CD8-positive, alpha-beta memory T cell (primary cell): ENCODE results near the gene HSPB8. TPM values are rescaled to one million over a fixed set of nuclear protein-coding genes. Genes with fewer than 3 reads are reported as not detected.
A peak's percentile ranks its signal among the peaks of the same experiment; 100 is the strongest.

Source experiments
- CTCF ChIA-PET: fragments of 350-600 bp; sonication (Branson Sonifier 250); formaldehyde crosslinking; loops from one replicate; lab custom pipeline; 2021; ENCODE audit warnings: antibody characterized with exemption; lab: Charles Lee
- POLR2A ChIA-PET: fragments of 350-600 bp; sonication (Branson Sonifier 250); formaldehyde crosslinking; loops from one replicate; lab custom pipeline; 2021; ENCODE audit warnings: antibody characterized with exemption; lab: Charles Lee
- DNase-seq, 5 donors: peaks; one replicate each; pipeline versions ENCODE4 v3.0.0 to v3.0.0-alpha.2; 2020 to 2022; ENCODE audit warnings: mixed read lengths in 1 of 5
- H3K27ac ChIP-seq: one replicate; pipeline ENCODE4 v1.7.0; 2013; ENCODE audit warnings: low read depth, mild to moderate bottlenecking, low read length, moderate library complexity
- H3K27me3 ChIP-seq: 2 replicates; pipeline ENCODE4 v1.7.0; 2013; ENCODE audit warnings: low read length, mild to moderate bottlenecking; ENCODE audit not compliant: insufficient read depth, poor library complexity, severe bottlenecking
- H3K36me3 ChIP-seq: 2 replicates; pipeline ENCODE4 v1.7.0; 2013; ENCODE audit warnings: mild to moderate bottlenecking, low read length, moderate library complexity; ENCODE audit not compliant: insufficient read depth
- H3K4me1 ChIP-seq: 2 replicates; pipeline ENCODE4 v1.7.0; 2013; ENCODE audit warnings: mild to moderate bottlenecking, low read length, moderate library complexity; ENCODE audit not compliant: insufficient read depth
- H3K4me3 ChIP-seq: 2 replicates; pipeline ENCODE4 v1.7.0; 2013; ENCODE audit warnings: mild to moderate bottlenecking, low read length
- H3K9me3 ChIP-seq: 2 replicates; pipeline ENCODE4 v1.7.0; 2013; ENCODE audit warnings: mild to moderate bottlenecking, low read length
- H3K27ac Mint-ChIP-seq, 8 donors: one replicate each; pipeline ENCODE4 v1.8.0; 2020 to 2021; ENCODE audit warnings: mixed read lengths in 8 of 8, mild to moderate bottlenecking in 6 of 8, inconsistent platforms in 3 of 8, moderate library complexity in 3 of 8
- H3K27me3 Mint-ChIP-seq, 2 donors: one replicate each; pipeline ENCODE4 v1.8.0; 2020 to 2021; ENCODE audit warnings: mixed read lengths in 2 of 2, mild to moderate bottlenecking in 1 of 2, moderate library complexity in 1 of 2
- H3K36me3 Mint-ChIP-seq, 3 donors: one replicate each; pipeline ENCODE4 v1.8.0; 2020 to 2021; ENCODE audit warnings: mixed read lengths in 3 of 3, inconsistent platforms in 1 of 3, mild to moderate bottlenecking in 1 of 3
- H3K4me1 Mint-ChIP-seq, 3 donors: one replicate each; pipeline ENCODE4 v1.8.0; 2020 to 2021; ENCODE audit warnings: mixed read lengths in 3 of 3, inconsistent platforms in 1 of 3, mild to moderate bottlenecking in 1 of 3
- H3K4me3 Mint-ChIP-seq, 7 donors: one replicate each; pipeline ENCODE4 v1.8.0; 2020 to 2021; ENCODE audit warnings: mixed read lengths in 7 of 7, mild to moderate bottlenecking in 6 of 7, moderate library complexity in 4 of 7, inconsistent platforms in 2 of 7
- H3K9me3 Mint-ChIP-seq, 5 donors: one replicate each; pipeline ENCODE4 v1.8.0; 2020 to 2022; ENCODE audit warnings: mixed read lengths in 5 of 5, mild to moderate bottlenecking in 3 of 5, moderate library complexity in 2 of 5, inconsistent platforms in 1 of 5
- polyA plus RNA-seq: library from polyadenylated mRNA; unstranded; fragments of 300-500 nt; fragmentation: Illumina TruSeq; gene quantifications from one replicate; pipeline ENCODE4 v1.2.3, GENCODE V29; 2021
- total RNA-seq, 2 experiments: library from RNA; stranded (reverse); gene quantifications; one replicate each; pipeline ENCODE4 v1.2.3, GENCODE V29; 2021

Gene HSPB8
- total and polyA plus RNA-seq, 3 experiments from 2014 or later, result not detected

DNA sequence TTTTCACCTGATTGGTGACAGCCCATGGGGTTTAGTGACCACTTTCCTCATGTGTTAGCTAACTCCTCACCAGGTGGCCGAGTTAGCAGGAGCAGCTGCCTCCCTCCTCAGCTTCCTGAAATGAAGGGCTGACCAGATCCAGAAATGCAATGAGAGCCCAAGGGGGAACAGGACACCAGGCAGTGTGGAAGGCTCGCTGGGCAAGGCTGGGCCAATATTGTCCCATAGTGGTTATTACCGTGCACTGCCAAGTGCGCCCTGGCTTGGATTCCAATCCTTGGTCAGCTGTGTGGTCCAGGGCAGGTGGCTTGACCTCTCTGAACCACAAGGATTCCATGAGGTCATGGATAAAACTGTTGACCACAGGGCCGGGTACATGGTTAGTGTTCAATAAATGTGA, 3.6 kb upstream of the HSPB8 start:
- H3K9me3 Mint-ChIP-seq, result peaks cover 0 to 3% (median 0%) of the 10 kb centered on the region in 5 donors
- Histone ChIP-seq H3K4me3 (no peak overlapping the region), H3K36me3 (no peaks in the 10 kb centered on the region), H3K9me3 (no peaks in the 10 kb centered on the region), H3K27me3 (no peaks in the 10 kb centered on the region), H3K27ac (no peak overlapping the region), H3K4me1 (no peaks in the 10 kb centered on the region)
- CTCF ChIA-PET, result no interaction called here
- POLR2A ChIA-PET, result no interaction called here
- H3K4me1 Mint-ChIP-seq, result no peaks in the 10 kb centered on the region
- H3K27ac Mint-ChIP-seq, result no peak overlapping the region
- H3K36me3 Mint-ChIP-seq, result no peaks in the 10 kb centered on the region
- no peak overlapping the region for H3K4me3 Mint-ChIP-seq
- peaks cover 9 to 10% of the 10 kb centered on the region in 2 donors for H3K27me3 Mint-ChIP-seq
- DNase-seq, result no peak

DNA sequence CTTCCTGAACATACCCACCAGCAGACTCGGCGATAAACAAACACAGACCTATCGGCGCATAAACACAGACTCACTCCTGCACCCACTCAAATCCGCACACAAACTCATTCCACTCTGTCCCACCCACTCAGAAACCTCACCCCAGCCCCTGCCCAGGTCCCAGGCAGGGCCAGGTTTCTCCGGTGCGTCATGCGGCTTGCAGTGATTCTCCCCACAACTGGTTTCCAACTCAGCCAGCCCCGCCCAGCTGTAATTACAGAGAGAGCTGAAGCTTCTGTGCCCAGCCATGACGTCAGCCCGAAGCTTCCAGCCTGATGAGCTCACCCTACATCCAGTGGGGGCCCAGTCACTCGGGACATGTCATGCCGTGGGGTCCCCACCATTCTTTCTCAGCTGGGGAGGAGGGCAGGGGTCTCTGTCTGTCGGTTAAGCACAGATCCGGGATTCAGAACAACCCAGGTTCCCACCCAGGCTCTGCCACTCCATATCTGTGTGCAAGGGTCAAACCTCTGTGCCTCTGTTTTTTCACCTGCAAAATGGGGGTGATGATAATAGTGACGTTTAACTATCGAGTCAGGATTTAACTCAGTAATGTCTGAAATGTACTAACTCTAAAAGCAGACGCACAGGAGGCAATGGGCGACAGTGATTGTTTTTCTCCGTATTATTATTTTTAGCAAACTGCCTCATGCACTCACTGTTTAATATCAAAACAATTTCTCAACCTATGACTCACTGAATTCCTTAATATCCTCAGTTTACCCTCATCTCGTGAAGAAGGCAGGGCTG, 2.3 kb upstream of the HSPB8 start:
- no peaks in the 10 kb centered on the region for H3K27me3 ChIP-seq
- Mint-ChIP-seq H3K4me1 (no peaks in the 10 kb centered on the region), H3K4me3 (no peak overlapping the region), H3K9me3 (peaks cover 0 to 3% (median 0%) of the 10 kb centered on the region in 5 donors), H3K27ac (no peak overlapping the region), H3K27me3 (peaks cover 10 to 15% of the 10 kb centered on the region in 2 donors), H3K36me3 (no peaks in the 10 kb centered on the region)
- no peaks in the 10 kb centered on the region for H3K4me1 ChIP-seq
- H3K9me3 ChIP-seq, result no peaks in the 10 kb centered on the region
- no peak for DNase-seq
- no peak overlapping the region for H3K27ac ChIP-seq
- no peak overlapping the region for H3K4me3 ChIP-seq
- ChIA-PET POLR2A (no interaction called here), CTCF (no interaction called here)
- no peaks in the 10 kb centered on the region for H3K36me3 ChIP-seq

DNA sequence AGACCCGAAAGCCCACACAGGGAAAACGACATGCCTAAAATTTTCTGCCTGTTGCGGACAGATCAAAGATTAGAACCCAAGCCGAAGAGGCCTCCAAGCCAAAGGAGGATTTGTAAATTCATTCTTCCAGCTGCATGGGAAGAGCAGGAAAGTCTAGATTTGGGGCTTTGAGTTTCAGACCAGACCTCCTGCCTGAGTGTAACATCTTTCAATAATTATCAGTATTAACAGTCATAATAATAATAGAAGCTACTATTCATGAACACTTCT, 1.7 kb upstream of the HSPB8 start:
- Histone ChIP-seq H3K4me1 (no peaks in the 10 kb centered on the region), H3K9me3 (no peaks in the 10 kb centered on the region), H3K27me3 (no peaks in the 10 kb centered on the region), H3K36me3 (no peaks in the 10 kb centered on the region), H3K27ac (no peak overlapping the region), H3K4me3 (no peak overlapping the region)
- peaks cover 10 to 15% of the 10 kb centered on the region in 2 donors for H3K27me3 Mint-ChIP-seq
- H3K9me3 Mint-ChIP-seq, result peaks cover 0 to 3% (median 0%) of the 10 kb centered on the region in 5 donors
- ChIA-PET POLR2A (no interaction called here), CTCF (no interaction called here)
- no peaks in the 10 kb centered on the region for H3K4me1 Mint-ChIP-seq
- DNase-seq, result no peak
- H3K4me3 Mint-ChIP-seq, result no peak overlapping the region
- no peaks in the 10 kb centered on the region for H3K36me3 Mint-ChIP-seq
- no peak overlapping the region for H3K27ac Mint-ChIP-seq

DNA sequence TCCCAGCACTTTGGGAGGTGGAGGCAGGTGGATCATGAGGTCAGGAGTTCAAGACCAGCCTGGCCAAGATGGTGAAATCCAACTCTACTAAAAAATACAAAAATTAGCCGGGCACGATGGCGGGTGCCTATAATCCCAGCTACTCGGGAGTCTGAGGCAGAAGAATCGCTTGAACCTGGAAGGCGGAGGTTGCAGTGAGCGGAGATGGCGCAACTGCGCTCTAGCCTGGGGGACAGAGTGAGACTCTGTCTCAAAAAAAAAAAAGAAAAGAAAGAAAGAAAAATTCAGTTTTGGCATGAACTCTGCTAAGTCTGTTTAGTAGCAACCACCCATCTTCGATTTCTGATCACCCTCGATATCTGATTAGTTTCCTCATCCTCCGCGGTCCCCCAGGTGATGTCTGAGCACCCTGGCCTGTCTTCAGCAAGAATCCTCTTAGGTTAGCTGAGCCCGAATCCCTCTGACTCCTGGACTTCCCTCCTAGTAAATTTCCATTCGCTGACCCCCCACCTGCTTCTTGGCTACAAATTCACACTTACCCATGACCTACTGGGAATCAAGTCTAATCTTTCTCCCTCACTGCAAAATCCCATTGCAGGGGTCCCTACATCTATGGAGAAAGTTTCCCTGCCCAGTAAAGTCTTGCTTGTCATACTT, 879 bp upstream of the HSPB8 start:
- no peaks in the 10 kb centered on the region for H3K4me1 Mint-ChIP-seq
- H3K9me3 ChIP-seq, result no peaks in the 10 kb centered on the region
- peaks cover 0 to 3% (median 0%) of the 10 kb centered on the region in 5 donors for H3K9me3 Mint-ChIP-seq
- H3K27me3 ChIP-seq, result no peaks in the 10 kb centered on the region
- ChIA-PET POLR2A (no interaction called here), CTCF (no interaction called here)
- no peaks in the 10 kb centered on the region for H3K36me3 ChIP-seq
- H3K36me3 Mint-ChIP-seq, result no peaks in the 10 kb centered on the region
- no peak overlapping the region for H3K4me3 Mint-ChIP-seq
- H3K27ac ChIP-seq, result no peak overlapping the region
- DNase-seq, result no peak
- peak overlapping the region in 1 of 8 donors; percentile 52 for H3K27ac Mint-ChIP-seq
- peaks cover 10 to 15% of the 10 kb centered on the region in 2 donors for H3K27me3 Mint-ChIP-seq
- no peaks in the 10 kb centered on the region for H3K4me1 ChIP-seq
- no peak overlapping the region for H3K4me3 ChIP-seq

DNA sequence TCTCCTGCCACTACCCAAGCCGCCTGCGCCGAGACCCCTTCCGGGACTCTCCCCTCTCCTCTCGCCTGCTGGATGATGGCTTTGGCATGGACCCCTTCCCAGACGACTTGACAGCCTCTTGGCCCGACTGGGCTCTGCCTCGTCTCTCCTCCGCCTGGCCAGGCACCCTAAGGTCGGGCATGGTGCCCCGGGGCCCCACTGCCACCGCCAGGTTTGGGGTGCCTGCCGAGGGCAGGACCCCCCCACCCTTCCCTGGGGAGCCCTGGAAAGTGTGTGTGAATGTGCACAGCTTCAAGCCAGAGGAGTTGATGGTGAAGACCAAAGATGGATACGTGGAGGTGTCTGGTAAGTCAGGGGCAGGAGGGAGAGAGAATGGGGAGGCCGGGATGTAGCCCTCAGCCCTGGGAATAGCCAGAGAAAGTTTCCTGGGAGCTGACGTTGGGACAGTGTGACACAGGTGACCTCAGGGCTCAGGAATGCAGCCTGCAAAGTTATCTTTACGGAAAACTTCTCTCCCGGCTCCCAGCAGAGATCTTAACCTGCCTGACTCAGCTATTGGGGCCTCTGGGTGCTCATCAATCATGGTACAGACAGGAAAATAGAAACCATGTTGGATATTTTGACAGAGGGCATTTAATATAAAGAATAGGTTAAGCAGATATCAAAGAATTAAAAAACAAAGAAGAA, 747 bp downstream of the HSPB8 start:
- POLR2A ChIA-PET, result no interaction called here
- Histone ChIP-seq H3K9me3 (no peaks in the 10 kb centered on the region), H3K27me3 (no peaks in the 10 kb centered on the region), H3K4me1 (no peaks in the 10 kb centered on the region), H3K4me3 (no peak overlapping the region), H3K36me3 (no peaks in the 10 kb centered on the region), H3K27ac (no peak overlapping the region)
- no peak overlapping the region for H3K4me3 Mint-ChIP-seq
- no peaks in the 10 kb centered on the region for H3K36me3 Mint-ChIP-seq
- H3K27ac Mint-ChIP-seq, result no peak overlapping the region
- no peaks in the 10 kb centered on the region for H3K4me1 Mint-ChIP-seq
- peaks cover 10 to 15% of the 10 kb centered on the region in 2 donors for H3K27me3 Mint-ChIP-seq
- no peak for DNase-seq
- CTCF ChIA-PET, result no interaction called here
- peaks cover 0 to 3% (median 0%) of the 10 kb centered on the region in 5 donors for H3K9me3 Mint-ChIP-seq

DNA sequence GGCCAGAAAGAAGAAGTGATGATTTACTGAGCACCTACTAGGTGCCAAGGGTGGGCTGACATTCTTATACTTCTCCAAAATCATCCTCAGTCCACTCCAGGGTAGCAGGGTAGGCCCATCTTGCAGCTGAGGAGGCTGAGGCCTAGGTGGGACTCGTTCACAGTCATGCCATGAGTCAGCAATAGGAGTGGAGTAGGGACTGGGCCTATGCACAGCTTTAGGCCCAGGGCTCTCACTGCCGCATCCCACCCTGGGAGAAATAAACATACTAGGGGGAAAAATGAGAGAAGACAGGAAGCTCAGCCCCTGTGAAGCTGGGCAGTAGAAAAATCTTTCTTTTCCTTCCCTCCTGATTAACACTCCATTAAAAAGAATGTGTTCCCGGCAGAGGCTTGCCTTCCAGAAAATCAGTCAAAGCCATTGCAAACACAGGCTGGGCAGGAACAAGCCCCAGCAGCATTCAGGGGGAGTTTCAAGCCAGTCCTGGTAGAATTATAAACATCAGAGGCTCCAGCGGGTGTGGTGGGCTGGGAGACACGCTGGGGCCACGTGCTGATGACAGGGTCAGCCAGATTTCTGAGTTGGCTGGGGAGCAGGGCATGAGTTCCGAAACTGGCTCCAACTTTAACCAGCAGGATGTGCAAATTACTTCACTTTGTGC, 1.8 kb downstream of the HSPB8 start:
- no peaks in the 10 kb centered on the region for H3K9me3 ChIP-seq
- no peaks in the 10 kb centered on the region for H3K36me3 ChIP-seq
- Mint-ChIP-seq H3K27ac (no peak overlapping the region), H3K27me3 (peaks cover 10 to 15% of the 10 kb centered on the region in 2 donors), H3K36me3 (no peaks in the 10 kb centered on the region), H3K9me3 (peaks cover 0 to 3% (median 0%) of the 10 kb centered on the region in 5 donors), H3K4me3 (no peak overlapping the region), H3K4me1 (no peaks in the 10 kb centered on the region)
- no peak overlapping the region for H3K4me3 ChIP-seq
- DNase-seq, result no peak
- CTCF ChIA-PET, result no interaction called here
- POLR2A ChIA-PET, result no interaction called here
- no peaks in the 10 kb centered on the region for H3K4me1 ChIP-seq
- no peak overlapping the region for H3K27ac ChIP-seq
- H3K27me3 ChIP-seq, result no peaks in the 10 kb centered on the region

DNA sequence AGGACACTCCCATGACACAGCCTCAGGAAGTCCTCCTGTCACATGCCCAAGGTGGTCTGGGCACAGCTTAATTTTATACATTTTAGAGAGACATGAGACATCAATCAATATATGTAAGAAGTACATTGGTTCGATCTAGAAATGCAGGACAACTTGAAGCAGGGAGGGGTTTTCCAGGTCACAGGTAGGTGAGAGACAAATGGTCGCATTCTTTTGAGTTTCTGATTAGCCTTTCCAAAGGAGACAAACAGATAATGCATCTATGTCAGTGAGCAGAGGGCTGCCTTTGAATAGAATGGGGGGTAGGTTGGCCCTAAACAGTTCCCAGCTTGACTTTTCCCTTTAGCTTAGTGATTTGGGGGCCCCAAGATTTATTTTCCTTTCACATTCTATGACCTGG, 2.5 kb downstream of the HSPB8 start:
- no peaks in the 10 kb centered on the region for H3K36me3 Mint-ChIP-seq
- no peak overlapping the region for H3K4me3 ChIP-seq
- no peaks in the 10 kb centered on the region for H3K9me3 ChIP-seq
- no peaks in the 10 kb centered on the region for H3K4me1 Mint-ChIP-seq
- H3K27me3 Mint-ChIP-seq, result peaks cover 10 to 14% of the 10 kb centered on the region in 2 donors
- no peaks in the 10 kb centered on the region for H3K4me1 ChIP-seq
- DNase-seq, result no peak
- CTCF ChIA-PET, result no interaction called here
- no peak overlapping the region for H3K27ac ChIP-seq
- H3K27ac Mint-ChIP-seq, result no peak overlapping the region
- H3K4me3 Mint-ChIP-seq, result no peak overlapping the region
- no peaks in the 10 kb centered on the region for H3K36me3 ChIP-seq
- no peaks in the 10 kb centered on the region for H3K27me3 ChIP-seq
- H3K9me3 Mint-ChIP-seq, result peaks cover 0 to 3% (median 0%) of the 10 kb centered on the region in 5 donors
- POLR2A ChIA-PET, result no interaction called here

DNA sequence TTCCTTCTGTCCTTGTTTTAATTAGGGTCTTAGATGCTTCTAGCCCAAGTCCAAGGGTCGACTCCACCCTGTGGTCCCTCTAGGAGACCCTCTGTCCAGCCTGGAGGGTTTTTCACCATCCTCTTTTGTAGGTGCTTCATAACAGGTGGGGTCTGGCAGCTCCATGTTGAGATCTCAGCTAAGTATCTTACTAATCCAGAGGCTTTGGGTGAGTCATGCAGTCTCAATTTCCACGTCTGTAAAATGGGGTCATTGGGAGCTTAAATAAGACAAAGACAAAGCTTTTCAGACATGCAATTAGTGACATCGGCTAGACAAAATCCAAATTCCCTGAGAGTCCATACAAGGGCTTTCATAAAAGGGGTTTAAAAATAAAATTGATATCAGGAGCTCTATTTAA, 3.2 kb downstream of the HSPB8 start:
- Histone ChIP-seq H3K27me3 (no peaks in the 10 kb centered on the region), H3K4me1 (no peaks in the 10 kb centered on the region), H3K9me3 (no peaks in the 10 kb centered on the region), H3K4me3 (no peak overlapping the region), H3K27ac (no peak overlapping the region), H3K36me3 (no peaks in the 10 kb centered on the region)
- H3K27ac Mint-ChIP-seq, result no peak overlapping the region
- H3K9me3 Mint-ChIP-seq, result peaks cover 0 to 3% (median 0%) of the 10 kb centered on the region in 5 donors
- DNase-seq, result no peak
- H3K36me3 Mint-ChIP-seq, result no peaks in the 10 kb centered on the region
- H3K27me3 Mint-ChIP-seq, result peaks cover 7 to 16% of the 10 kb centered on the region in 2 donors
- ChIA-PET CTCF (no interaction called here), POLR2A (no interaction called here)
- H3K4me3 Mint-ChIP-seq, result no peak overlapping the region
- H3K4me1 Mint-ChIP-seq, result no peaks in the 10 kb centered on the region
